Superior temporal gyrus (tissue), 1 donor: ENCODE data around the gene F2RL2.

ENCODE experiments used
- DNase-seq: peaks from one replicate; pipeline ENCODE4 v3.0.0-alpha.2; 2016; ENCODE audit errors: extremely low spot score

Gene F2RL2

GRCh38 chr5:76583163-76584047 is 39.8 kb downstream of the F2RL2 start:
- DNase-seq = no peak

- DNase-seq = no peak
Observed at GRCh38 chr5:76582230-76583162, 40.7 kb downstream of the F2RL2 start.

GRCh38 chr5:76580981-76581380 is 42.2 kb downstream of the F2RL2 start:
- no peak for DNase-seq

- DNase-seq = no peak
Observed at GRCh38 chr5:76579166-76579937, 43.9 kb downstream of the F2RL2 start.

GRCh38 chr5:76576996-76577395 is 46.2 kb downstream of the F2RL2 start:
- DNase-seq = no peak

GRCh38 chr5:76576450-76576849 is 46.8 kb downstream of the F2RL2 start:
- DNase-seq = no peak

- DNase-seq = no peak
Observed at GRCh38 chr5:76571559-76571958, 51.6 kb downstream of the F2RL2 start.

GRCh38 chr5:76570153-76570552 is 53.0 kb downstream of the F2RL2 start:
- no peak for DNase-seq
